ENCODE data around the gene EIF4EBP2. TPM values are rescaled to one million over a fixed set of nuclear protein-coding genes. Genes with fewer than 3 reads are reported as not detected.
A peak's percentile ranks its signal among the peaks of the same experiment; 100 is the strongest.

Gene EIF4EBP2
- total and polyA plus RNA-seq, 11 donors, result 20.6 to 150 (median 85.8) TPM

DNA sequence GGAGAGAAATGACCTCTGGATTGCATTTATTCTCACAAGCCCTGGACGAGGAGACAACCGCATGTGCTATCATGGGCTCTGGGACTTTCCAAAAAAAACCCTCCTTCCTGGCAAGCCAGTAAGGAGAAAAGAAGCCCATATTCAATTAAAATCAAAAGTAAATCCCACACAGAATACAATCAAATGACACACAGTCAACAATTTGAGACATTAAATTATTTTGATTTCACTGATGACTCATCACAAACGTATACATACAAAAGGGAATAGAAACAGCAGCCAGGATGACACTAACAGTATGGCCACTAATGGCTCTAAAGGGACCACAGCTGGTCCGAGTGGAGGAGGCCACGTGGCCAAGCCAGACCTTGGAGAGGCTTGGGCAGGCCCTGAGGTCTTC lies 46.4 kb upstream of the EIF4EBP2 start:
- Histone ChIP-seq H3K9me3 (no peaks in the 10 kb centered on the region), H3K4me3 (no peak overlapping the region), H3K27me3 (no peaks in the 10 kb centered on the region), H3K36me3 (no peaks in the 10 kb centered on the region), H3K4me1 (peaks cover 0 to 51% (median 9%) of the 10 kb centered on the region in 12 donors), H3K27ac (peak overlapping the region in 1 of 12 donors; percentile 50)
- intact Hi-C loops (cut with DNase I), result no loop called here
- 36 to 43% (median 39%) methylated on average over 5 of the region's 5 CpGs for WGBS, 4 donors
- no peak for DNase-seq
- ATAC-seq, result peak in 1 of 4 donors; percentile 44
- no peak for TF ChIP-seq POLR2A (IDR thresholded peaks at IDR 0.05)
- TF ChIP-seq, protein P1, sequence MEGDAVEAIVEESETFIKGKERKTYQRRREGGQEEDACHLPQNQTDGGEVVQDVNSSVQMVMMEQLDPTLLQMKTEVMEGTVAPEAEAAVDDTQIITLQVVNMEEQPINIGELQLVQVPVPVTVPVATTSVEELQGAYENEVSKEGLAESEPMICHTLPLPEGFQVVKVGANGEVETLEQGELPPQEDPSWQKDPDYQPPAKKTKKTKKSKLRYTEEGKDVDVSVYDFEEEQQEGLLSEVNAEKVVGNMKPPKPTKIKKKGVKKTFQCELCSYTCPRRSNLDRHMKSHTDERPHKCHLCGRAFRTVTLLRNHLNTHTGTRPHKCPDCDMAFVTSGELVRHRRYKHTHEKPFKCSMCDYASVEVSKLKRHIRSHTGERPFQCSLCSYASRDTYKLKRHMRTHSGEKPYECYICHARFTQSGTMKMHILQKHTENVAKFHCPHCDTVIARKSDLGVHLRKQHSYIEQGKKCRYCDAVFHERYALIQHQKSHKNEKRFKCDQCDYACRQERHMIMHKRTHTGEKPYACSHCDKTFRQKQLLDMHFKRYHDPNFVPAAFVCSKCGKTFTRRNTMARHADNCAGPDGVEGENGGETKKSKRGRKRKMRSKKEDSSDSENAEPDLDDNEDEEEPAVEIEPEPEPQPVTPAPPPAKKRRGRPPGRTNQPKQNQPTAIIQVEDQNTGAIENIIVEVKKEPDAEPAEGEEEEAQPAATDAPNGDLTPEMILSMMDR (IDR thresholded peaks at IDR 0.05), result no peak

DNA sequence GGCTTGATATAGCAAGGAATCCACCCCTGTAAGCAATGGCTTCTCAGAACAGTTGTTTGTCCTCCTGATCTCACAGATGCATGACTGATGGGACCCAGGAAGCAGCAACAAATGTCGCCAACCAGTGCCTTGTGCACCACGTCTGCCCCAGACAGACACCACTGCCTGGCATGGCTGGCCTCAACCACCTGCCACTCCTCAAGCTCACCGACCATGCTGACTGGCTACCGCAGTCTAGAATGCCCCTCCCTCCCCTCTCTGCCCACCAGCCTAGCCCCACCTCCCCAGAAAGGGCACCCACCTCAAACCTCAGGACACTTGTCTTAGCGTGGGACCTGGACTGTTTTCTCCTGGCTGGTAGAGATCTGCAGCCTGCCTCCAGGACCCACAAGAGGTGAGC lies 45.5 kb upstream of the EIF4EBP2 start:
- H3K27ac ChIP-seq, result no peak overlapping the region
- DNase-seq (no peak), ATAC-seq (peak in 1 of 4 donors; percentile 24)
- no peak for TF ChIP-seq POLR2A (IDR thresholded peaks at IDR 0.05)
- TF ChIP-seq, protein P1 (IDR thresholded peaks at IDR 0.05), result no peak
- peaks cover 0 to 45% (median 11%) of the 10 kb centered on the region in 12 donors for H3K4me1 ChIP-seq
- H3K9me3 ChIP-seq, result no peaks in the 10 kb centered on the region
- intact Hi-C loops (cut with DNase I), result no loop called here
- WGBS, 4 donors, result 72 to 93% (median 85%) methylated on average over 5 of the region's 5 CpGs
- no peaks in the 10 kb centered on the region for H3K36me3 ChIP-seq
- no peak overlapping the region for H3K4me3 ChIP-seq
- H3K27me3 ChIP-seq, result no peaks in the 10 kb centered on the region

DNA sequence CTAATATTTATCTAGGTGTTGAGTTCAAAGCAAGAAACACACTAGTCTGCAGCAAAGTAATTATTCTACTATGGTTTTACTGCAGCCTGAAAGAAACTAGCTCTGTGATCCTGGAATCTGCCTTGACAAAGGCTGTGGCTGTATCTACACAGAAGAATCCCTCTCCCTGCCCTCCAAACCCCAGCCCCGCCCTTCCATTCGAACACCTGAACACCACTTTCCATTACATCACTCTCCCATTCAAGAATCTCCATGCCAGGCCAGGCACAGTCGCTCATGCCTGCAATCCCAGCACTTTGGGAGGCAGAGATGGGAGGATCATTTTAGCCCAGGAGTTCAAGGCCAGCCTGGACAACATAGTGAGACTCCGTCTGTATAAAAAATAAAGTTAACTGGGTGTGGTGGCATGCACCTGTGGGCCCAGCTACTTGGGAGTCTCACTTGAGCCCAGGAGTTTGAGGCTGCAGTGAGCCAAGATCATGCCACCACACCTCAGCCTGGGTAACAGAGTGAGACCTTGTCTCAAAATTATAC lies 44.9 kb upstream of the EIF4EBP2 start:
- Histone ChIP-seq H3K27ac (no peak overlapping the region), H3K27me3 (no peaks in the 10 kb centered on the region), H3K36me3 (no peaks in the 10 kb centered on the region), H3K9me3 (no peaks in the 10 kb centered on the region), H3K4me3 (no peak overlapping the region), H3K4me1 (peaks cover 0 to 51% (median 17%) of the 10 kb centered on the region in 12 donors)
- intact Hi-C loops (cut with DNase I), result no loop called here
- WGBS, 4 donors, result 91 to 96% (median 93%) methylated on average over 4 of the region's 4 CpGs
- no peak for TF ChIP-seq POLR2A (IDR thresholded peaks at IDR 0.05)
- TF ChIP-seq, protein P1 (IDR thresholded peaks at IDR 0.05), result no peak
- DNase-seq, result peak in 1 of 5 donors; percentile 1
- no peak for ATAC-seq

DNA sequence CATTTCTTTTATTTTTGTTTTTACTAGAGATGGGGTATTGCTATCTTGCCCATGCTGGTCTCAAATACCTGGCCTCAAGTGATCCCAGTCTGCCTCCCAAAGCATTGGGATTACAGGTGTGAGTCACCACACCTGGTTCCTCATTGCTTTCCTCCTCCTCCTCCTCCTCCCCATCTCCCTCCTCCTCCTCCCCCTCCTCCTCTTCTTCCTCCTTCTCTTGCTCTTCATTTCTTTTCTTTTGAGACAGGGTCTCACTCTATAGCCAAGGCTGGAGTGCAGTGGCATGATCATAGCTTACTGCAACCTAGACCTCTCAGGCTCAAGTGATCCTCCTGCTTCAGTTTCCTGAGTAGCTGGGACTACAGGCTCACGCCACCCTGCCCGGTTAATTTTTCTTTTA lies 43.7 kb upstream of the EIF4EBP2 start:
- DNase-seq (no peak), ATAC-seq (no peak)
- intact Hi-C loops (cut with DNase I), result loop anchor here in 8 of 10 donors (5.0 kb wide), 6 partner anchors 78 to 138 kb away; partner anchors contain the start of genes NPFFR1 (in 1 of the 8) and PPA1 (in 1 of the 8)
- WGBS, 4 donors, result 95 to 99% (median 98%) methylated on average over 2 of the region's 2 CpGs
- Histone ChIP-seq H3K27me3 (no peaks in the 10 kb centered on the region), H3K36me3 (no peaks in the 10 kb centered on the region), H3K9me3 (no peaks in the 10 kb centered on the region), H3K4me1 (peaks cover 0 to 46% (median 24%) of the 10 kb centered on the region in 12 donors), H3K4me3 (no peak overlapping the region), H3K27ac (no peak overlapping the region)
- TF ChIP-seq, protein P1 (IDR thresholded peaks at IDR 0.05), result no peak
- no peak for TF ChIP-seq POLR2A (IDR thresholded peaks at IDR 0.05)
